HG03066 (cell line): Measurements from ENCODE around the gene OMP.
"Not testable (repeated sequence)": the region's sequence is repeated elsewhere in the genome, so short reads cannot be mapped to it uniquely, and the experiment has no call there.

Experiments used
- ATAC-seq: cut with Tn5 transposase; IDR thresholded peaks from one replicate; pipeline ENCODE4 v1.9.1; 2021; ENCODE audit warnings: low read depth; ENCODE audit not compliant: unreplicated experiment

OMP gene

DNA sequence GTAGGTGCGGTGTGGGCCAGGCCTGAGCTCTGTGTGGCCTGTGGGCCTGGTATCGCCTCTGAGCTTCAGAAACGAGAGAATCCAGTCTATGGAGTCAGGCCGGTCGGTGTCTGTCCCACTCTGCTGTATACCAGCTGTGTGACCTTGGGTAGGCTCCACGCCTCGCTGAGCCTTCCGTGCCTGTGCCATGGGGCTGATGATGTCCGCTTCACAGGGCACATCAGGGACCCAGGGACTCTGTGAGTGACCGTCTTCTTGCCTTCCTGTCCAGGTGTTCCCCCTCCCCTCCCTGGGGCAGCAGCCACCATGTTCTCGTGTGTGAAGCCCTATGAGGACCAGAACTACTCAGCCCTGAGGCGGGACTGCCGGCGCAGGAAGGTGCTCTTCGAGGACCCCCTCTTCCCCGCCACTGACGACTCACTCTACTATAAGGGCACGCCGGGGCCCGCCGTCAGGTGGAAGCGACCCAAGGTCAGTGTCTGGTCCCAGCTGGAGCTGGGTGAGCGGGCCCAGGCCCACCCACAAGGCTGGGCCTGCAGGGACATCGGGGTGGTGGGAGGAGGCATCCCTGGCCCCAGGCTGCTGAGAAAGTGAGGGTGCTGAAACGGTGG, 18.0 kb upstream of the OMP start:
- no peak for ATAC-seq

DNA sequence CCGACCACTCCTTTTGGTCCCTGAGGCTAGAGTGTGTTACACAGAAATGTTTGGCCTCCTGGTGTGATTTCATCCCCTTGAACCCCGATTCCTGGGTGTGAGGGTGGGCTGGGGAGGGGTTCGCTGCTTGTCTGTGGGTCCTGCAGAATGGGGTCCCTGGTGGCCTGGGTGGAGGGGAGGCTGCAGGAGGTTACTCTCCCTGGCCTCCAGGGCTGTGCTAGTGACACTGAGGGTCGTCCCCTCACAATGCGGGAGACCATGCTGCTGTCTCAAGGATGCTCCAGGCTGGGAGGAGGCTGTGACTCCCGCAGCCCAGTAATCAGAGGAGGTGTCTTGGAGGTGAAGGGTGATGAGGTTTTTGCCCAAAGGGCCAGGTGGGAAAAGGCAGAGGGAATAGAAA, 17.0 kb upstream of the OMP start:
- no peak for ATAC-seq

- ATAC-seq, result no peak
These were observed 15.8 kb upstream of the OMP start for GRCh38 chr11:77086521-77087472.

GRCh38 chr11:77087723-77088225, 14.9 kb upstream of the OMP start:
- ATAC-seq, result no peak

DNA sequence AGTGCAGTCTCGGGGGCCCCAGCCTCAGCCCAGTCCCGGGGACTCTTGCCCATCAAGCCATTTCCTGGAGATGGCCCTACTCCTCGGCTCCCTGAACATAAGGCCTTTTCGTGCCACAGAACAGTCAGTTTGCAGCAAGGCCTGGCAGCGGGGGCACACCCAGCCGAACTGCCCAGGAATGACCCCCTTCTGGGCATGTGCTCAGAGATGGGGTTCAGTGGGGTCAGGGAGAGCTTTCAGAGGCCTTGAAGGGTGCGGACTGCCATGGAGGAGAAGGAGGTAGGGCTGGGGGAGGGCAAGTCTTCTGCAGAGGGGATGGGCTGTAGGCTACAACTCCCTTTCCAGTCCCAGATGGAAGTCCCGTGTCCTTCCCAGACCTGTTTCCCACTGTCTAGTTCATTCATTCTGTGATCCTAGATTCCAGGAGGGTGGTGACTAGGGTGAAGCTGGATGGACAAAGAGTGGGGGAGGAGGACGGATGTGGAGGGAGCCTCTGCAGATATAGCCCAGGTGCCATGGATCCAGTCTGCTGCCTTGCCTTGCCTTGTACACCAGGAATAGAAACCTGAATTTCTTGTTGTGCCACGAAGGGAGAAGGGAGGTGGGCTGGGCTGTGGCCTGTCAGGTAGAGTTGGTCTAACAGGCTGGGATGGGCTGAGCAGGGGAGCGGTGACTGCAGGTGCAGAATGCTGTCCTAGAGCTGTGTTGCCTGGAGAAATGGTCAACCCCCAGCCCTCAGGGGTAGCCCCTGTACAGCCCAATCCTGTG, 14.2 kb upstream of the OMP start:
- no peak for ATAC-seq

- no peak for ATAC-seq
These were observed 13.6 kb upstream of the OMP start for GRCh38 chr11:77089004-77089545.

DNA sequence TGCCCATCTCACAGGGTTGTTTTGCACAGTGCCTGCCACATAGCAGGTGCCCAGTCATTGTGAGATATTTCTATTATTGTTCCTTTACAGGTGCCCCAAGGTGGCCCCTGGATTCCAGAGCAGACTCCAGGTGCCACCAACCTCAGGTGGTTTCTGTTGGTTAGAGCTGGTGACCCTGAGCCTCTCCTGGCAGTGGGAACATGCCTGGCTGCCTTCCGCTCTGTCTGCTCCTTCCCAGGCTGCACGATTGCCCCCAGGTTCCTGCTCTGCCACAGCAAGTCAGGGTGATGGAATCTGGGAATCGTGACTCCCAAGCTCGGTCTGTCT, 12.6 kb upstream of the OMP start:
- no peak for ATAC-seq

DNA sequence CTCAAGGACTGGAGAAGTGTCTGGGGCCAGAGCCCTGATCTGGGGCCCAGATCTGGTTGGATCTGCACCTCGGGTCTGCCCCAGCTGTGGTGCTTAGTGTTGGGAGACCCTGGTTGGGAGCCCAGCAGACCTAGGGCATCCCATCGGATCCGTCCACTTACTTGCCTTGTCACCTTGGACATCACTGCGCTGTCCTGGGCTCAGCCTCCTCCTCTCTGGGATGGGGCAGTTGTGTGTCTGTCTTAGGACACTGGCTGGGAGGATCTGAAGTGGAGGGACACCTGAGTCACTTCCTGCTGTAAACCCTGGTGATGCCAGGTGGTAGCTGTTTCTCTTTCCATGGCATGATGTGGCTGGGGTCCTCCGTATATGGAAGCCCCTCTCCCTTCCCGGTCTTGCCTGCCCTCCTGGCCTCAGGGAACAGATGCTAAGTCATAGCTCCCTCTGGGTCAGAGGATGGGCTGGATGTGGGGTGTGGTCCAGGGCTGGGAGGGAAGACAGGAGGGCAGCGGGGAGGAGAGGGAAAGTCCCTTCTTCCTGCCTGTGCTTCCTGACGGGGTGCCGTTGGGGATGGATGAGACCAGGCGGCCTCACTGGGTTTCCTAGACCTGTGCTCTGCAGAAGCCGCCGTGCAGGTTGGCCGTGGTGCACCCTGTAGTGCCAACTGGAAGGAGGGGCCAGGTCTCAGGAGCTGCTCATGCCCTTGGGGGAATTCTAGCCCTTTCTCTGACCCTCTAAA, 12.1 kb upstream of the OMP start:
- ATAC-seq, result no peak

DNA sequence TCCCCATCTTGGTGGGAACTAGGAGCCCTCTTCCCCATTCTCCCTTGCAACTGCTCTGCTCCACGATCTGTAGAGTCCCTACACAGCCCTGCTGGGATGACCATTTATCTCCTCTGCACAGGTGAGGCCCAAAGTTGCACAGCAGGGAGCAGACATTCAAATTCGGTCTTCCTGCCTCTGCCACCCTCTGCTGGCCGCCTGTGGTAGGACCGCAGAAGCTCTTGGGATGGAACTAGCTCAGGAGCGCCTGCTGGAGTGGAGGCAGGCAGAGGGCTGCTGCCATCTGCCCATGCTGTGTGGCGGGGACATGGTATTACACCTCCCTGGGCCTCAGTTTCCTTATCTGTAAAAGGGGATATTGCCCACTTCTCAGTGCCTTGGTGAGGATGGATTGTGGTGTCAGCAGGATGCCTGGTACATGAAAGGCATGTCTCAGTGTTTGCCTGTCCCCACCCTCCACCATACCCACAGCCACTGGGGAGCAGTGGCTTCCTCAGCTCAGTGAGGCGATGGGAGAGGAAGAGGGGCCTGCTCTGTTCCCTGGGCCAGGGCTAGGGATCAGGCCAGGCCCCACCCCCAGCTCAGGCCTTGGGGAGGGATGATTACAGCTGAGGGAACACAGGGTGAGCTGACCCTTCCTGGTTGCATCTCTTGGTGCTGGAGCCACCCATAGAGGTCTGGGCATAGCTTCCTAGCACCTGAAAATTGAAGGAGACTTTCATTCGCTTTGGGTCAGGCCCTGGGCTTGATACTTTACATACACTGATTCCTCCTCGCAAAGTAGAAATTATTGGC, 11.3 kb upstream of the OMP start:
- peak; percentile 91 for ATAC-seq

DNA sequence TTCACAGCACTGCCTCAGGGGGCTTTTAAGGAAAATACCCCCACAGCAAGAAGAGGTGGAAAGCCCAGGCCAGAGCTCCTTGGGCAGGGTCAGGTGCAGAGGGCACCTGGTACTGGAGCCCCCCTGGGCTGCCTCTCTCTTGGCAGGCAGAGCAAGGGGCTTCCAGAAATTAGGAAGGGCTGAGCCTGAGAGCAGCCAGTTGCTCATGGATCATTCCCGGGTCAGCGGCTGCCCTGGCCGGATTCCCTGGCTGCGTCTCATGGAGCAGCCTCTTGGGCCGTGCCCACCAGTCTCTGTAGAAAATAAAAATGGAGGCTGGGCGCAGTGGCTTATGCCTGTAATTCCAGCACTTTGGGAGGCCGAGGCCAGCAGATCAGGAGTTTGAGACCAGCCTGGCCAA, 10.3 kb upstream of the OMP start:
- no peak for ATAC-seq

DNA sequence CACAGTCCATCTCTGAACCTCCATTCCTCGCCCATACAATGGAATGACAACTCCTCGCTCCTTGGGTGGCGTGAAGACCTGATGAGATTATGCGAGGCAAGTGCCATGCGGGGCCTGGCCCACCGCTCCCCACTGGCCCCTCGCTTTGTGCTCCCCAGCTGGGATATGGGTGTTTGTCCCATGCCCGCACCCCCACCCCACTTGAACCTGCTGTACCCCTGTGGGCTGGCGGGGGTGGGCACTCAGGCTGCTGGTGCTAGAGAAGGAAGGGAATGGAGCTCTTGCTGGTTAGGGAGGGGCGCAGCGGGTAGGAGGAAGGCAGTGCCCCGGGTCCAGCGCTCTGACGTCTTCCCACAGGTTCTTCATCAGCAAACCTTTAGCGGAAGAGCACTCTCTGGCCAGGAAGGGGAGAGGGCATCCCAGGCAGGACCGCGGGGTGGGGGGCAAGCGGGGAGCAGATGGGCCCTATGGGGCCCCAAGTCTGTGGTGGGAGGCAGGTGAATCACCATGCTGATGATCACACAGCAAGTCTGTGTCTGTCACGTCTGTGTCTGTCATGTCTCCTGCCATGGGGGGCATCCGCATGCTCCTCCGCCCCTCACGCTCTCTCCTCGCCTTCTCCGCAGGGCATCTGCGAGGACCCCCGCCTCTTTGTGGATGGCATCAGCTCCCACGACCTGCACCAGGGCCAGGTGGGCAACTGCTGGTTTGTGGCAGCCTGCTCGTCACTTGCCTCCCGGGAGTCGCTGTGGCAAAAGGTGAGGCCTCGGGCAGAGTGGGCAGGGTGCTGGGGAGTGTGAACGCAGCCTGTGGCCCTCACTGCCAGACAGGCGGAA, 9.4 kb upstream of the OMP start:
- no peak for ATAC-seq

- no peak for ATAC-seq
These were observed 8.4 kb upstream of the OMP start for GRCh38 chr11:77093987-77094840.

- no peak for ATAC-seq
These were observed 7.7 kb upstream of the OMP start for GRCh38 chr11:77094841-77095365.

- no peak for ATAC-seq
These were observed 6.8 kb upstream of the OMP start for GRCh38 chr11:77095551-77096490.

- ATAC-seq, result no peak
These were observed 6.0 kb upstream of the OMP start for GRCh38 chr11:77096591-77097019.

DNA sequence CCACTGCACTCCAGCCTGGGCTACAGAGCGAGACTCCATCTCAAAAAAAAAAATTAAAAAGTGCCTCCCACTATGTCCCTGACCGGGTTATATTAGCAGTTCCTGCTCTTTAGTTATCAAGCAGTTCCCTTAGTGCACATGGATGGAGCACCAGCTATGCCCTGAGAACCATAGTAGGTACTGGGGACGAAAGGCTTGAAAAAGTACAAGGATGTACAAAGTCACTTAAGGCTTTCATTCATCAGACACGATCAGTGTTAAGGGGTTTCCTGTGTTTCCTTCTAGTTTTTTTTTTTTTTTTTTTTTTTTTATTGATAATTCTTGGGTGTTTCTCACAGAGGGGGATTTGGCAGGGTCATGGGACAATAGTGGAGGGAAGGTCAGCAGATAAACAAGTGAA, 5.5 kb upstream of the OMP start:
- ATAC-seq, result not testable (repeated sequence)
